GM12874 (cell line): ENCODE results near the gene CALHM3.

Experiments
- TF ChIP-seq, protein P1 (sequence below): IDR thresholded peaks from 2 replicates; pipeline ENCODE4 v1.5.1; 2011; ENCODE audit warnings: low read depth, mild to moderate bottlenecking, control low read depth, low read length, moderate library complexity; ENCODE audit not compliant: insufficient read depth

Gene CALHM3

DNA sequence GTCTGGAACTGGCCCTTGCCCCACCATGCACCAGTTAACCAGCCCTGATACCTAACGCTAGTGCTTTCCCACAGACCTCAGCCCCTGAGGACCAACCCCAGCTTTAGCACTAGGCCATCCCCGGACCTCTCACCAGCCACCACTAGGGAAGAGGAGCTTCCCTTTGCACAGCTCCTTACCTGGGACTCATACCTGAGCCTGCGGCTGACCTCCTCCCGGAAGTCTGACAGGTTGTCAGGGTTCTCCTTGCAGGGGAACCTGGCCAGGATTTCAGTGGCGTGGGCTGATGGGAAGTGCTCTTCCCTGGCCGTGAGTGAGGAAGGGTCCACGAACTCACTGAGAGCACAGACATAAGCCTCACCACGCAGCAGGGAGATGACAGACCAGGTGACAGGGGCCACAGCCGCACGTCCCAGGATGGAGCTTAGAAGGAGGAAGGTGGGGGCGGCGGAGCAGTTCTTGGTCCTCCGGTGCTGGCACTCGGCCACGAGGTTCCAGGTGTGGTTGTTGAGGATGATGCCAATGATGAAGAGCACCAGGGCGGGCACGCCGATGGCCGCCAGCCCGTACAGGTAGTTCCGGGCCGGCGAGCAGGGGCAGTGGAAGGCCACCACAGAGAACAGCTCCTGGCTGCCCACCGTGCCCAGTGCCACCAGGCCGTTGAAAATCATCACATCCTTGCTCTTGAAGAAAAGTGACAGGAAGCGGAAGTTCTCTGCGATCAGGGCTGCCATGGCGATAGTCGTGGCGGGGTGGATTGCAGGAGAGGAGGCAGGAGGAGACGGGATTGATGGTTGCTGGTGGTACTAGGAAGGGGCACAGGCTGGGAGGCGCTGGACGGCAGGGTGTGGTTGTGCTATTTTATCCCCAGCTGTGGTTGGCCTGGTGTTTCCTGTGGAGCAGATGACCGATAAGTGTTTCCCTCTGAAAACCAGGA, 29.6 kb downstream of the CALHM3 start:
- TF ChIP-seq, protein P1, sequence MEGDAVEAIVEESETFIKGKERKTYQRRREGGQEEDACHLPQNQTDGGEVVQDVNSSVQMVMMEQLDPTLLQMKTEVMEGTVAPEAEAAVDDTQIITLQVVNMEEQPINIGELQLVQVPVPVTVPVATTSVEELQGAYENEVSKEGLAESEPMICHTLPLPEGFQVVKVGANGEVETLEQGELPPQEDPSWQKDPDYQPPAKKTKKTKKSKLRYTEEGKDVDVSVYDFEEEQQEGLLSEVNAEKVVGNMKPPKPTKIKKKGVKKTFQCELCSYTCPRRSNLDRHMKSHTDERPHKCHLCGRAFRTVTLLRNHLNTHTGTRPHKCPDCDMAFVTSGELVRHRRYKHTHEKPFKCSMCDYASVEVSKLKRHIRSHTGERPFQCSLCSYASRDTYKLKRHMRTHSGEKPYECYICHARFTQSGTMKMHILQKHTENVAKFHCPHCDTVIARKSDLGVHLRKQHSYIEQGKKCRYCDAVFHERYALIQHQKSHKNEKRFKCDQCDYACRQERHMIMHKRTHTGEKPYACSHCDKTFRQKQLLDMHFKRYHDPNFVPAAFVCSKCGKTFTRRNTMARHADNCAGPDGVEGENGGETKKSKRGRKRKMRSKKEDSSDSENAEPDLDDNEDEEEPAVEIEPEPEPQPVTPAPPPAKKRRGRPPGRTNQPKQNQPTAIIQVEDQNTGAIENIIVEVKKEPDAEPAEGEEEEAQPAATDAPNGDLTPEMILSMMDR, result no peak

DNA sequence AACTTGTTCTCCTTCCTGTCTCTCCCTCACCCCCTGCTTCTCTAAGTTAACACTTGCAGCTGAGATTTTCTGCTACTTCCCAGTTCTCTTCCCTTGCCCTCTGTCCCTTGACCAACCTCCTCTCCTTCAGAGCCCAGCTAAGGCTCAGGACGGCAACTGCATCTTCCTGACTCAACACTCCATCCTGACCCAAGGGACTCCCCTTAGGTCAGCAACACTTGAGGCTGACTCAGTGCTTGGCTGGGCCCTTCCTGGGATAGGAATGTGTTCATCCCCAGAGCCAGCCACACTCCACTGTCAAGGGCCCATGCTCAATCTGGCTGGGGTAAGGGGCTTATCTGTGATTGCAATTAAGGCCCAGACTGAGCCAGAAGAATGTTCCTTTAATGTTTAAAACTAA, 30.3 kb downstream of the CALHM3 start:
- TF ChIP-seq, protein P1, result no peak

DNA sequence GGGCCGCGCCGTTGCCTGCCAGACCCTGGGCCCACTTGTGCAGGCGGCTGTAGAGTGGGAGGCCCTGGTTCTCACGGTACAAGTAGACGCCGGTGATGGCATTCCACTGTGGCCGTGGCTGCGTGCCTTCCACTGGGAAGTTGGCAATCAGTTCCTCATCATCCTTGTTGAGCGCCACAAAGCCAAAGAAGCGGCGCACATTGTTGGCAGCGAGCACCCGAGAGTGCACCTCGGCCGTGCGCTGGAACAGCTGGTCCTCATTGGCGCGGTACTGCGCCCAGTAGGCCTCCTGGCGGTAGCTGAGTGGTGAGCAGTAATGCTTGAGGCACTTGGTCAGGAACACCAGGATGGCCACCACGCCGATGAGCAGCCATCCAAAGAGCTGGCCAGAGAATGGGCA, 31.9 kb downstream of the CALHM3 start:
- TF ChIP-seq, protein P1, result no peak

DNA sequence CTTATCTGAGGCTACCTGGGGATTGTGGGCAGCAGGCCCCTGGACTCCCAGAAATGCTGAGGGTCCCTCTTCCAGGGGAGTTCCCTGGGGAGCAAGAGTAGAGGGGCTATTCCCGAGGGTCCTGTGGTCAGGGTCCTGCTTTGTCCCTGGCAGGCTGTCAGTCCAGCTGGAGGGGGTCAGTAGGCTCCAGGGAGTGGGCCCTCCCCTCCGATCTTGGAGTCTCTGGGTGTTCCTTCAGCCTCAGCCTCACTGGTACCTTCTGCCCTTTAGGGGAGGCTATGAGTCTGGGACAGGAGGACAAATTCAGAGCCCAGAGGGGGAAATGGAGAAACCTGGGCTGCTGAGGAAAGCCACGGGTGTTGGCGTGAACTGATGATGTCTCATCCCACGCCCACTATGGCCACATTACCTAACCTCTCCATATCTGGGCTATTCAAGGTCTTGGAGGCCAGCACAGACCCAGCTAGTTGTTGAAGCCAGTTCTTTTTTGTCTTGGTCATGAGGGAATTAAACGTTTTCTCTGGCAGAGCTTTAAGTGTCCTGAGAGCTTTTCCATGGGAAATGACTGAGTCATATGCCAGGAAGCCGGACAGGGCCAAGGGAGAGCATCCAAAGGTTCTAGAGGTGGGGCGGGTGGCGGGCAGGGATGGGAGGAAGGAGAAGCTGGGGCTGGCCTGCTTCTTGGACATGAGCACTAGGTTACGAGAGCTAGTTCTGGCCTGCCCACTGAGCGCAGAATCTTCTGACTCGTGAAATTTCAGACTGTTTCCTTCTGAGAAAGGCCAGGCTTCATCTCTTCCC, 33.1 kb downstream of the CALHM3 start:
- TF ChIP-seq, protein P1, result no peak

DNA sequence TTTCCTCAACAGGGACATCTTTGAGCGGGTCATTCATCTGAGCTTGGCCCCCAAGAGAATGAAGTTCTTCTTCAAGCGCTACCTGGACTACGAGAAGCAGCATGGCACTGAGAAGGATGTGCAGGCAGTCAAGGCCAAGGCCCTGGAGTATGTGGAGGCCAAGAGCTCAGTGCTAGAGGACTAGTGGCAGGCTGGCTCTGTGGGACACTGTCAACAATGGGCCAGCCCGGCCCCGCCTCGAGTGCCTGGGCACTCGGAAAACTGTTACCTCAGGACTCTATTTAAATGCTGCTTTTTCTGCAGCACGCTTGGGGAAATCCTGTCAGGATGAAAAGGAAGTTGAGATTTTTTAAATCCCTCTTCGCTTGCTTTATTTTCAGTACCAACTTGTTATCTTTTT, 33.7 kb downstream of the CALHM3 start:
- TF ChIP-seq, protein P1, result no peak

DNA sequence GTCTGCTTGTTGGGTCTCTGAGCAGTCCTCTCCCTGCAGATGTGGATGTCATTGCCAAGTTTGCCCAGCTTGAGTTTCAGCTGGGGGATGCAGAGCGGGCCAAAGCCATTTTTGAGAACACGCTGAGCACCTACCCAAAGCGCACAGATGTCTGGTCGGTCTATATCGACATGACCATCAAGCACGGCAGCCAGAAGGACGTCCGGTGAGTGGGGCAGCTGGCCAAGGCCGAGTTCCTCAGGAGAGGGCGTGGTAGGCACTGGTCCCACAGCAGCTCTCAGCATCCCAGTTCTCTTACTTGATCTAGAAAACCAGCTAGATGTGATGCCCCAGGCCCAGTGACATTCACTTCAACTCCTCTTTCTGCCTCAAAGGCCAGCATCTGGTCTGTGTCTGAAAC, 34.6 kb downstream of the CALHM3 start:
- TF ChIP-seq, protein P1, result no peak

DNA sequence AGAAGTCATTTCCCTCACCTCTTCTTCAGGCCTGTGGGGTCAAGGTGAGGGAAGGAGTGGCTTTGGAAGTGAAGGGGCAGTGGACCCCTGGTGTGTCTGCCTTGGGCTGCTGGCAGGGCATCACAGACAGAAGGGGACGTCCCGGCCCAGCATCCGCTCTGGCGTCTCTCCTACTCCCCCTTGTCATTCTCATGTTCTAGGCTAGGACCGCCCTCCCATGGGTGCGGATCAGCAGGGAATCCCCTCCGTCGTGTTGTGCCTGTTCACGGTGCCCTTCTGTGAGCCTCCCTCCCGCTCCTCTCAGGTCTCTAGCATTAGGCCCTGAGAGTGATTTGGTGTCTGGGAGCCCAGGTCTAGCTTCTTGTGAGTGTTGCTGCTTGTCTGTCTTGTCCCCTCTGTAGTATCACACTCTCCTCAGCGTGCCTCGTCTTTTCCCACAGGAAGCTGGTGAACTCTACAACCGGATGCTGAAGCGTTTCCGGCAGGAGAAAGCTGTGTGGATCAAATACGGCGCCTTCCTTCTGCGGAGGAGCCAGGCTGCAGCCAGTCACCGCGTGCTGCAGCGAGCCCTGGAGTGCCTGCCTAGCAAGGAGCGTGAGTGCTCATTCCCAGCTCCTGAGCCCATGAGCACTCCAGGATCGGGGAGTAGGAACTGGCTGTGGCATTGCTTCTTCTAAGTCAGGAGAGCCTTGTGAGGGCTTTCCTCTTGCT, 35.4 kb downstream of the CALHM3 start:
- TF ChIP-seq, protein P1, result no peak
